OCI-LY1 (cell line): Measurements from ENCODE around the gene FAM83F.

Source experiments
- H2AFZ ChIP-seq: fragments of 200-600 bp; sonication (generic), shearing (Covaris generic); 2 replicates; pipeline ENCODE4 v1.6.0; 2014; ENCODE audit warnings: antibody characterized with exemption, mild to moderate bottlenecking, low read length
- H3F3A ChIP-seq: fragments of 200-600 bp; sonication (generic), shearing (Covaris generic); 2 replicates; pipeline ENCODE4 v1.6.0; 2014; ENCODE audit warnings: mild to moderate bottlenecking, antibody characterized with exemption, low read length, moderate library complexity; ENCODE audit not compliant: insufficient read depth
- H3K27ac ChIP-seq: fragments of 200-600 bp; sonication (generic); 2 replicates; pipeline ENCODE4 v1.5.1; 2014; ENCODE audit warnings: low read length, mixed run types, mild to moderate bottlenecking, low read depth; ENCODE audit not compliant: poor library complexity, severe bottlenecking
- H3K27me3 ChIP-seq: fragments of 200-600 bp; sonication (generic); 2 replicates; pipeline ENCODE4 v1.6.0; 2014; ENCODE audit warnings: antibody characterized with exemption, mild to moderate bottlenecking, low read length, moderate library complexity; ENCODE audit not compliant: insufficient read depth
- H3K36me3 ChIP-seq: fragments of 200-600 bp; sonication (generic); 2 replicates; pipeline ENCODE4 v1.6.1; 2014; ENCODE audit warnings: mild to moderate bottlenecking, antibody characterized with exemption, low read length, moderate library complexity, mixed read lengths; ENCODE audit not compliant: insufficient read depth
- H3K4me1 ChIP-seq: fragments of 200-600 bp; sonication (generic); 2 replicates; pipeline ENCODE4 v1.5.1; 2014; ENCODE audit warnings: mild to moderate bottlenecking, low read length, moderate library complexity; ENCODE audit not compliant: insufficient read depth, severe bottlenecking
- H3K4me2 ChIP-seq: fragments of 200-600 bp; sonication (generic), shearing (Covaris generic); 2 replicates; pipeline ENCODE4 v1.6.1; 2014; ENCODE audit warnings: low read length
- H3K4me3 ChIP-seq: fragments of 200-600 bp; sonication (generic); 2 replicates; pipeline ENCODE4 v1.5.1; 2014; ENCODE audit warnings: low read length, low read depth, mild to moderate bottlenecking, mixed read lengths; ENCODE audit not compliant: poor library complexity, severe bottlenecking
- H3K79me2 ChIP-seq: fragments of 200-600 bp; shearing (Covaris generic); 2 replicates; pipeline ENCODE4 v1.6.1; 2016; ENCODE audit warnings: mixed run types, low read length, mixed read lengths; ENCODE audit not compliant: insufficient read depth
- H3K9ac ChIP-seq: fragments of 200-600 bp; sonication (generic), shearing (Covaris generic); 2 replicates; pipeline ENCODE4 v1.6.1; 2014; ENCODE audit warnings: mild to moderate bottlenecking, low read length, mixed read lengths
- H3K9me2 ChIP-seq: fragments of 200-600 bp; sonication (generic), shearing (Covaris generic); 2 replicates; pipeline ENCODE4 v1.6.1; 2014; ENCODE audit warnings: low read depth, mild to moderate bottlenecking, low read length, mixed read lengths
- H3K9me3 ChIP-seq: fragments of 200-600 bp; shearing (Covaris generic); 2 replicates; pipeline ENCODE4 v1.6.1; 2014; ENCODE audit warnings: low read length, mixed read lengths
- H4K20me1 ChIP-seq: fragments of 200-600 bp; sonication (generic), shearing (Covaris generic); 2 replicates; pipeline ENCODE4 v1.6.0; 2016; ENCODE audit warnings: mild to moderate bottlenecking, low read length; ENCODE audit not compliant: insufficient read depth
- EZH2 ChIP-seq: fragments of 200-600 bp; sonication (generic), shearing (Covaris generic); IDR thresholded peaks from 2 replicates; pipeline ENCODE4 v1.8.0; 2017; ENCODE audit warnings: borderline replicate concordance, mixed run types, mild to moderate bottlenecking, antibody characterized with exemption, low read length, moderate library complexity, mixed read lengths
- TF ChIP-seq, protein P1 (sequence below): fragments of 200-600 bp; sonication (generic), shearing (Covaris generic); IDR thresholded peaks from 2 replicates; pipeline ENCODE4 v1.5.1; 2017; ENCODE audit warnings: mild to moderate bottlenecking, antibody characterized with exemption, low read length, moderate library complexity, mixed read lengths

Gene FAM83F

DNA sequence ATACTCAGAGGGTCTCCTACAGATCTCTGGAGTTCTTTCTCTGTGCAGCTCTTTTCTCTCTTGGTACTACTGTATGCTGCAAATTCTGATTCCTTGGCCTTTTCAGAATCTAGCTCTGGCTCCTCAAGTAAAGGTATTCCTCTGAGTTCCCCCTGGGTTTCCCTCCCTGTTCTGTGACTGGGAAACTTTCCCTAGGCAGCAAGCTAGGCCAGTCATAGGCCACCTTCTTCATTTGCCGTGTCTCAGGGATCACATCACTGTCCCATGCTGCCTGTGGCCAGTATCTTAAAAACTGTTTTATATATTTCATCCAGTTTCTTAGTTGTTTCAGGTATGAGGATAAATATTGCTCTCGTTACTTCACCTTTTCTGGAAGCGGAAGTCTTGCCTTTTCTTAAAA lies 71.2 kb downstream of the FAM83F start:
- H4K20me1 ChIP-seq: no peaks in the 10 kb centered on the region

DNA sequence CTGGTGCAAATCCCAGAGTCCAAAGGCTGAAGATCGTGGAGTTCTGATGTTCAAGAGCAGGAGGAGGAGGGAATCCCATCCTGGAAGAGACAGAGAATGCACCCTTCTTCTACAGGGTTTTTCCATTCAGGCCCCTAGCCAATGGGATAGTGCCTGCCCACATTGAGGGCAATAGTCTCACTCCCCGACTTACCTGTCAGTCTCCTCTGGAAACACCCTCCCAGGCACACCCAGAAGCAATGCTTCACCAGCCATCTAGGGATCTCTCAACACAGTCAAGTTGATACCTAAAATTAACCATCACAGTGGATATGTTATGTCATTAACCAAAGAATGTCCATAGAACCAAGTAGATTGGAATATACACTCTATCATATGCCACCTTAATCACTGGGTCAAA lies 72.9 kb downstream of the FAM83F start:
- peaks cover 91% of the 10 kb centered on the region for H3K79me2 ChIP-seq
- no peaks in the 10 kb centered on the region for H3F3A ChIP-seq
- H4K20me1 ChIP-seq: no peaks in the 10 kb centered on the region

More for the DNA sequence above, 71.2 kb downstream of the FAM83F start:
- Histone ChIP-seq H3K27ac (no peak overlapping the region), H3K9me3 (no peaks in the 10 kb centered on the region), H2AFZ (no peak overlapping the region), H3K36me3 (no peaks in the 10 kb centered on the region), H3K9ac (no peak overlapping the region), H3F3A (no peaks in the 10 kb centered on the region), H3K4me3 (no peak overlapping the region), H3K79me2 (peaks cover 89% of the 10 kb centered on the region), H3K4me1 (peaks cover 16% of the 10 kb centered on the region), H3K9me2 (no peaks in the 10 kb centered on the region), H3K27me3 (no peaks in the 10 kb centered on the region), H3K4me2 (no peak overlapping the region)
- TF ChIP-seq, protein P1, sequence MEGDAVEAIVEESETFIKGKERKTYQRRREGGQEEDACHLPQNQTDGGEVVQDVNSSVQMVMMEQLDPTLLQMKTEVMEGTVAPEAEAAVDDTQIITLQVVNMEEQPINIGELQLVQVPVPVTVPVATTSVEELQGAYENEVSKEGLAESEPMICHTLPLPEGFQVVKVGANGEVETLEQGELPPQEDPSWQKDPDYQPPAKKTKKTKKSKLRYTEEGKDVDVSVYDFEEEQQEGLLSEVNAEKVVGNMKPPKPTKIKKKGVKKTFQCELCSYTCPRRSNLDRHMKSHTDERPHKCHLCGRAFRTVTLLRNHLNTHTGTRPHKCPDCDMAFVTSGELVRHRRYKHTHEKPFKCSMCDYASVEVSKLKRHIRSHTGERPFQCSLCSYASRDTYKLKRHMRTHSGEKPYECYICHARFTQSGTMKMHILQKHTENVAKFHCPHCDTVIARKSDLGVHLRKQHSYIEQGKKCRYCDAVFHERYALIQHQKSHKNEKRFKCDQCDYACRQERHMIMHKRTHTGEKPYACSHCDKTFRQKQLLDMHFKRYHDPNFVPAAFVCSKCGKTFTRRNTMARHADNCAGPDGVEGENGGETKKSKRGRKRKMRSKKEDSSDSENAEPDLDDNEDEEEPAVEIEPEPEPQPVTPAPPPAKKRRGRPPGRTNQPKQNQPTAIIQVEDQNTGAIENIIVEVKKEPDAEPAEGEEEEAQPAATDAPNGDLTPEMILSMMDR: no peak
- TF ChIP-seq EZH2: no peak

DNA sequence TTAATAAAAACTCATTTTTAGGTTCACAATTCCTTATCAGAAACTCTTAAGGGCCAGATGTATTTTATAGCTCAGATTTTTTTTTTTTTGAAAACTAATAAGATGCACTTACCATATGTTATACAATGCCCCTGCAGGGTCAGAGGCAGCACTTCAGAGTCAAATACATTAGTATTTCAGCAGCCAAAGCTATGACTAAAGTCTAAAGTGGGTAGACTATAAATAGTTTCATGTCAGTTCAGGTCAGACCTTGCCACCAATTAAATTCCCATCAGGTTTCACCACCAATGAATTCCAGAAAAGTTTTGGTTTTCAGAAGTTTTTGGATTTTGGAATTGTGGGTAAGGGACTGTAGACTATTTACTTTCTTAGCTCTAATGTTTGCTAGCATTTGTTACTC lies 75.9 kb downstream of the FAM83F start:
- Histone ChIP-seq H3K36me3 (no peaks in the 10 kb centered on the region), H3K9me3 (no peaks in the 10 kb centered on the region), H3K27ac (no peak overlapping the region), H3K9ac (no peak overlapping the region), H3K4me2 (no peak overlapping the region), H2AFZ (no peak overlapping the region), H3K79me2 (peaks cover 73% of the 10 kb centered on the region), H3K27me3 (no peaks in the 10 kb centered on the region), H3K4me3 (no peak overlapping the region), H3F3A (no peaks in the 10 kb centered on the region), H3K4me1 (peaks cover 16% of the 10 kb centered on the region), H3K9me2 (no peaks in the 10 kb centered on the region), H4K20me1 (no peaks in the 10 kb centered on the region)
- no peak for TF ChIP-seq EZH2
- TF ChIP-seq, protein P1: no peak

More for the DNA sequence above, 72.9 kb downstream of the FAM83F start:
- H3K4me1 ChIP-seq: peaks cover 19% of the 10 kb centered on the region
- no peaks in the 10 kb centered on the region for H3K9me2 ChIP-seq
- H3K27ac ChIP-seq: no peak overlapping the region
- no peak for TF ChIP-seq EZH2
- TF ChIP-seq, protein P1: no peak
- no peaks in the 10 kb centered on the region for H3K27me3 ChIP-seq
- no peaks in the 10 kb centered on the region for H3K9me3 ChIP-seq
- H3K4me3 ChIP-seq: no peak overlapping the region
- no peak overlapping the region for H3K9ac ChIP-seq
- no peak overlapping the region for H3K4me2 ChIP-seq
- no peaks in the 10 kb centered on the region for H3K36me3 ChIP-seq
- H2AFZ ChIP-seq: no peak overlapping the region
